GM12874 (cell line): Measurements from ENCODE around the gene SNX32.

Experiments
- CTCF ChIP-seq: IDR thresholded peaks from 2 replicates; pipeline ENCODE4 v1.5.1; 2011; ENCODE audit warnings: low read depth, mild to moderate bottlenecking, control low read depth, low read length, moderate library complexity; ENCODE audit not compliant: insufficient read depth

Gene SNX32

GRCh38 chr11:65866509-65867283 is 32.9 kb downstream of the SNX32 start:
- no peak for TF ChIP-seq CTCF

- TF ChIP-seq CTCF = no peak
Measured at GRCh38 chr11:65867284-65868071, 33.7 kb downstream of the SNX32 start.

- TF ChIP-seq CTCF = no peak
Measured at GRCh38 chr11:65868076-65868667, 34.4 kb downstream of the SNX32 start.

- no peak for TF ChIP-seq CTCF
Measured at GRCh38 chr11:65868907-65869306, 35.1 kb downstream of the SNX32 start.

GRCh38 chr11:65869643-65870306 is 36.0 kb downstream of the SNX32 start:
- TF ChIP-seq CTCF = no peak

GRCh38 chr11:65870307-65870658 is 36.5 kb downstream of the SNX32 start:
- TF ChIP-seq CTCF = no peak
